Measurements from ENCODE around the gene TSPO2.

TSPO2 gene

GRCh38 chr6:41027799-41028560 is 14.3 kb upstream of the TSPO2 start:
- DNase-seq (ENCODE audit: low read depth in 3 of 3) = peak; percentile 48 to 78 (median 52)

DNA sequence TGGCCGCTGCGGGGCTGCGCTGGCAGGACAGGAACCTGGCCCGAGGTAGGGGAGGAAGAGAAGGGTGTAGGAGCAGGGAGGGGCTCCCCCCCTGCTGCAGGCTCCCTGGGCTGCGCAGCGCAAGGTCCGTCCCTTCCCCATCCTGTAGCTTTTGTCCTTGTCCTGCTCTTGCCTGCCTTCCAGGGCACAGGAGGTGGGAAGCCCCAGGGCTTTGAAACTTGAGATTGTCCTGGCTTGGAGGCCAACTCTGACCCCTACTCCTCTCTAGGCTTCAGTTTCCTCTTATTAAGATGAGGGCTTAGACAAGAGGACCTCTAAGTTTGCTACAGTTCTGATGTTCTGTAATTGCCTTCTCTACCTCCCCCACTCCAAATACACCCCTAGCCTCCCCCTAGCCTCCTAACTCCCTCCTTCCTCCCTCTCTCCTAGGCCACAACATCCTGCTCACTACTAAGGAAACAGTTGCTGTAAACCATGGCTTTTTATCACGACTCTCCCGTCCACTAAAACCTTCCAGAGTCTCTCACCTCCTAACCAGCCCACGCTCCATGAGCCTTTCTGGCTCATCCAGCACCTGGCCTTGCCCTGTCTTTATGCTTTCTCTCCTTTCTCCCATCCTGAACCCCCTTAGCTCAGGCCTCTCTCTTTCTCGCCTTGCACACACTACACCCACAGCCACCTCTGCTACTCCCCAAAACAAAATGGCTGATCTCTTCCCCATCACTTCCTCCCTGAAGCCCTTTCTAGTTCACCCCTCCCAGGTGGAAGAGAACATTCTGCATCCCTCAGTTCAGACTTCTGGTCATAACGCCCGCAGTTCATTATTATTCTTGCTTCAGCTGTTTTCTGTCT is 13.5 kb upstream of the TSPO2 start:
- DNase-seq (ENCODE audit: low read depth in 3 of 3) = no peak

GRCh38 chr6:41032830-41033229 is 9.4 kb upstream of the TSPO2 start:
- DNase-seq (ENCODE audit: low read depth in 3 of 3) = no peak

- no peak for DNase-seq (ENCODE audit: low read depth in 3 of 3)
Measured at GRCh38 chr6:41033776-41034175, 8.5 kb upstream of the TSPO2 start.

GRCh38 chr6:41036186-41036585 is 6.1 kb upstream of the TSPO2 start:
- no peak for DNase-seq (ENCODE audit: low read depth in 3 of 3)

DNA sequence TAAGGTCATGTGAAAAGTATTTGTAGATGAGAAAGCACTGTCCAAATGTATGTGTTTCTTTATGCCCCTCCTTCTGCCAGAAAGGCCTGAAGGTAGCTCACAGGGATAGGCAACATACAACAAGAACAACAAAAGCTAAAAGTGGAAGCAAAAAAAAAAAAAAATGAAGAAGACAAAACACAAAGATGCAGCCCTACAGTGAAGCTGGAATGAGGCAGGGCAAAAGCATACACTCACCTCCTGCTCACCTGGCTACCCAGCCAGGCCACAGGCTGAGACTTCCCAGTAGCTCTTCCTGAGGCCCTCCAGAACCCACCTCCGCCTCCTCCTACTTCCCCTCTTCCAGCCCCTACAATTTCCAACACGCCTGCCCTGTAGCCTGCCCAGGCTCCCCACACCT is 5.7 kb upstream of the TSPO2 start:
- no peak for DNase-seq (ENCODE audit: low read depth in 3 of 3)

DNA sequence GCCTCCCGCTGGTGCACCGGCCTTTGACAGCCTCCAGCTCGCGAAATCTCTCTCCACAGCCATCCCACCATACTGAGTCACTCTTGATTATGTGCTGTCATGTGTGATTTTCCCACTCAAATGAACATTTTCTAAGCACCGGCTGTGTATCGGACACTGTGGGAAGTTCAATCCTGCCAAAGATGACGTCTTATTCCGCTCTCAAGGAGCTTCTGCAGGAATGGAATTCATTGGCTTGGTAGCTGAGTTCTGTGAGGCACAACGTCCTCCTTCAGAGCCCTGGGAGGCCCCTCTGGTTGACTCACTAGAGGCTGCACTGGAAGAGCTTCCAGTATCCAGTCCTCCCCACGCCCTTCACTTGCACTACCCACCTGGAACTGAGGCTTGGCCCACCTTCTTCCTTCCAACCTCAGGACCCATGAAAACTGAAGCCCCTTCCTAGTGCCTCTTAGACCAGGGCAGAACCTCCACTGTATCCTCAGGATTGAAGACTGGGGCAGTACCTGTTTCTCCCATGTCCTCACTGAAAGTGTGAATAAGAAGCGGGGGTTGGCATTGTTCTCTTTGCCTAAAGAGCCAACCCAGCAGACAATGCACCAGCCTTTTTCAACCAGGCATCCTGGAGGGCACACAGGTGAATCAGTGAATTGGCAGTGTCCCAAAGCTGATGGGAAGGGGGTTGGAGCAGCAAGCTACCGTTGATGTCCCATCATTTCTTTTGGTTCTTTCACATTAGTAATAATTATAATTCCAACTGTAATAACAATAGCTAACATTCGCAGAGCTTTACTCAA is 5.0 kb upstream of the TSPO2 start:
- no peak for DNase-seq (ENCODE audit: low read depth in 3 of 3)

DNA sequence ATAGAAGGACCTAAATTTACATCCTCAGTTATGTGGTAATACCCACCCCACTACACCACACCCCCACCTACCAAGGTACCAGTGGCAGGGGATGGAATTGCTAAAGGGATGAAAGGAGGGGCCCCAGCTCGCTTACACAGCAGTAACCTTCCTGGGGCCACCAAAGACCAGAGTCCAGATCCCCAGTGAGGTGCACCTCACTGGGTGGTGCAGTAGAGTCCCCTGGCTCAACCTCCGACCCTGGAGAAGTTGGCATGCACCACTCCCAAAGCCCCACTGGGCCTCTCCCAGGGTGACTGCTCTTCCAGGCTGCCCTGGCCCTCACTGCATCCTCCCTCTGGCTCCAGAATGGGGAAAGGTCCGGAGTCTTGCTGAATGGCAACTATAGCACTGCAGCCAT is 4.1 kb upstream of the TSPO2 start:
- no peak for DNase-seq (ENCODE audit: low read depth in 3 of 3)

DNA sequence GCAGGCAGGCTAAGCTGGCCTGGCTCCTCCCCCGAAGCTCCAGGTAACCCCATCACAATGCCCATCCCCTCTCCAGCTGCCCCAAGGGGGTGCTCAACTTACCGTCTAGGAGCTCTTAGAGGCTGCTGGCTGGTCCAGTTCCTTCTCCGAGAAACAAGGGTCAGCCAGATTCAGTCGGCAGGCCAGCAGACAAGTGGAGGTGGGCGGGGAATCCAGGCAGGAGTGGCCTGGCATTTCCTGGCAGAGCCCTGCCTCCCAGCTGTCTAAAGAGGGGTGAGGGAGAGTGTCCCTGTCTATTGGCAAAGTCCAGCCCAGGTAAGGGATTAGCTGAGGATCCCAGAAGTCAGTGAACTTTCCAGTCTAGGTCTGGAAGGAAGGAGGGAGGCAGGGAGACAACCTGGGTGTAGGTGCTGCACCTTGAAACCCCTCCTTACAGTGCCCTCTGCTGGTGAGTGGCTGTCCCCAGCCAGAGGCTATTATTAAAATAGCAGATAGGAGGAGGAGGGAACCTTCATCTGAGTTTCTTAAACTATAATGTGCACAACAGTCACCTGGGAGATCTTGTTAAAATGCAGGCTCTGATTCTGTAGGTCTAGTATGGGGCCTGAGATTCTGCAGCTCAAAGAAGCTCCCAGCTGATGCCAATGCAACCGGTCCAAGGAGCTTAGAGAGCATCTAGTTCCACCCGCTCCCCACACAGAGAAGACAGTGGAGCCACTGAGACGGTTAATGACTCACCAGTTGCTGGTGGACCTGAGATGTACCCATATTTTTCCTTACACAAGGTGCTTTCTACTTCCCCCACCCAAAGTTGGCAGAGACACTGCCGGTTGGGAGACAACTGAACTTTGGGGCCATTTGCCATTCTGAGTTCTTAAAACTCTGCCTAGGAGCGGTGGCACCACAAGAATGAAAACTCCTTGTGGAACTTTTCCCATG is 2.9 kb upstream of the TSPO2 start, which contains the start of gene UNC5CL:
UNC5CL (minus strand) TSS at position 162 of the 939 bp plus-strand sequence. CDS start 4,147 bp downstream, outside the sequence.
- peak; percentile 24 to 65 (median 32) for DNase-seq (ENCODE audit: low read depth in 3 of 3)

DNA sequence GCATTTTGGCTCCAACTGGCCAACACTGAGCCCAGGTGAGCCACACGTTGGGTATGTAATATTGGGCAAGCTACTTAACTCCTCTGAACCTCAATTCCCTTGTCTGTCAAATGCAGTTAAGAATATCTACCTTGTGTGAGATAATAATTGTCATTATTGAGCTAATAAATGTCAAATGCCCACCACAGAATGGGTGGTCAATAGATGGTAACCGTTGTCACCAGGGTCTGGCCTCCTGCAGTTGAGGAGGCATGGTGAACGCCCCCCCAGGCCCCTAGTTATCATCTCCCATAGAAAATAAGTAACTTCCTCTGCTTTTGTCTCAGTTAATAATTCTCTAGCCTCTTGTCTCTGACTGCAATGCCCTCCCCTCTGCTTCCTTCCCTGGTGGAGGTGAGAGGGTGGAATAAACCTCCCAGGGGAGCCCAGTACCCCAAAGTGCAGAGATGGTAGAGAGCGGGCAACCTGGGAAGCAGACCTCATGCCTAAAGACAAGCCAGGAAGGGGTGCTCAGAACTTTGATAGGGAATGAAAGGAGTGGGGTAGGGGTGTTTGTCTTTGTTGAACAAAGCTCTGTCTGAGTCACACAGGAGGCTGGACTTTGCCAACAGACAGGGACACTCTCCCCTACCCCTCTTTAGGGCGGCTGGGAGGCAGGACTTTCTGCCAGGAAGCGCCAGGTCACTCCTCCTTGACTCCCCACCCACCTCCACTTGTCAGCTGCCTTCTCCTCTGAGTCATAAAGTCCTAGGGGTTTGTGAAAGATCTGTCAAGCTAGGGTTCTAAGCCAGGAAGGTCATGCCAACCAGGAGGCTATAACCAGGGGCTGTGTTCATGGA is 1.9 kb upstream of the TSPO2 start:
- DNase-seq (ENCODE audit: low read depth in 3 of 3) = no peak

DNA sequence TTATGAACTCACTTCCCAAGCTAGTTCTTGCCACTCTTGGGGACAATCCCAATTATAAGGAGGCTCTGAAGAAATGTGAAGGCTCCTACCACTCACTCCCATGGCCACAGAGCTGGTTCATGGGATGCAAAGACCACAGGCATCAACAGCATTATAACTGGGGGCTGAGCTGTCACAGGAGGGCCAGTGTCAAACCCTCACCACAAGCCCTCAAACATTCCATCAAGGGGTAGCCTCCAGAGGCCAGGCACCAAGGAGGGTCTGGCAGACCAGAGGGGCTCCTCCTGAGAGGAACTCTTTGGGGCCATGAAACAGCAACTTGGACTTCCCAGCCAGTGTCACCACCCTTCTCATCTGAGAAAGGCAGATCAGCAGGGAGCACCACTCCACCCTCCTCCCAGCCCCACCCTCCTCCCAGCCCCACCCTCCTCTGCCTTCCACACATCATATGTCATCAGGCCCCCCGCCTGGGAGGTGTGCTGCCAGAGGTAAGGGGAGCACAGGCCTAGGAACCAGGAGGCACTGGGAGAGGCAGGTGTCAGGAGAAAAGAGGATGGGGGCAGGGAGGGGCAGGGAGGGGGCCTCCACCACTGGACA is 1.2 kb upstream of the TSPO2 start:
- no peak for DNase-seq (ENCODE audit: low read depth in 3 of 3)

GRCh38 chr6:41043151-41043550 is 884 bp downstream of the TSPO2 start:
- DNase-seq (ENCODE audit: low read depth in 3 of 3) = no peak

DNA sequence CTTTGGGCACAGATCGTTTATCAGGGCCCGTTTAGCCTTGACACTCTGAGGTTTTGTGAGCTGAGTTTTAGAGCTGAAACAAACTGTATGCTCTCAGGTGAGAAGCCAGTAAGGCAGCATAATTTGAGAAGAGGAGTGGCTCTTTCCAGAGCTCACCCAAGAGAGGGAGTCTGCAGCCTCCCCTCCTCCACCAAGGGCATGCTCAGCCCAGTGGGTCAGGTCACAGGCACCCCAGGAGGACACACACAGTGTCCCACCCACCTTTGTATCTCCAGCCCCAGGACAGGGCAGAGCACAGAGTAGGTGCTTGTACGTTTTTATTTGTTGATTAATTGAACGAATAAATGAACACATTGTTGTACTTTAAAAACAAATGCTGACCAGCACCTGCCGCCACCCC is 3.4 kb downstream of the TSPO2 start:
- no peak for DNase-seq (ENCODE audit: low read depth in 3 of 3)

- no peak for DNase-seq (ENCODE audit: low read depth in 3 of 3)
Measured at GRCh38 chr6:41046084-41046483, 3.8 kb downstream of the TSPO2 start.

GRCh38 chr6:41047306-41047705 is 5.0 kb downstream of the TSPO2 start:
- no peak for DNase-seq (ENCODE audit: low read depth in 3 of 3)

- no peak for DNase-seq (ENCODE audit: low read depth in 3 of 3)
Measured at GRCh38 chr6:41047745-41048732, 5.8 kb downstream of the TSPO2 start.

DNA sequence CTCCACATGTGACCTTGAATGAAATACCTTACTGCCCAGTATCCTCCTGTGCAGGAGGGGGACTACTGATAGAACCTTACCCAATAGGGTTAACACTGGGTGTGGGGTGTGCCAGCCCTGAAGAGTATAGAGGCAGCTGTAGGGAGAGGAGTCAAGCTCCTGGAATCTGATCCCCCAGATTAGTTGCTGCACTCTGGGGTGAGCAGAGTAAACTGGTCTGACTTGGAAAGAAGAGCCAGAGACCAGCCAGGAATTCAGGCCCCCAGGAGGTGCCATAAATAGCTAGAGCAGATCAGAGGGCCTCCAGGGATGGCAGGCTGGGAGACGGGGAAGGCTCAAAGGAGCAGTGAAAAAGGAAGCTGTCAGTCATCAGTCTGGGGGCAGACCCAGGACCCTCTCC is 7.3 kb downstream of the TSPO2 start:
- no peak for DNase-seq (ENCODE audit: low read depth in 3 of 3)

GRCh38 chr6:41049955-41050354 is 7.7 kb downstream of the TSPO2 start:
- DNase-seq (ENCODE audit: low read depth in 3 of 3) = no peak
